Measurements from ENCODE around the gene EGFLAM. TPM values are rescaled to one million over a fixed set of nuclear protein-coding genes. Genes with fewer than 3 reads are reported as not detected.

EGFLAM gene
- total and polyA plus RNA-seq, 2 experiments from 2014 or later: 0.24 to 1.9 TPM

DNA sequence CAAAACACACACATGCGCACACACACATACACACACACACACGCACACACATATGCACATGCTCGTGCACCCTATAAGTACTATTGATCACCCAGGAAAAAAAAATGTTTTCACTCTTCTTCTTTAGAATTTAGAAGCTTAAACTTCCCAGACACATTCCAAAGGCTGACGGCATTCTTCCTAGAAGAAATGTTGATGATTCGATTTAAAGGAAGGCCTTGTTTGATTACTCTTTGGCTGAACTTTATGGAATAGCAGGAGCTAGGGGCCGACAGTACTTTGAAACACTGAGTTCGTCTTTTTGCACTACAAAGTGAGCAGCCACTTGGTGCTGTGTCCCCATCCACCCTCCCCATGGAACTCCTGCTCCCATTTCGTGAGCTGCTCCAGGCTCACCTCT, 113.2 kb downstream of the EGFLAM start:
- Histone ChIP-seq H3K4me3 (no peak overlapping the region), H4K20me1 (replicated peaks; ENCODE audit: insufficient read depth) (no peaks in the 10 kb centered on the region), H3K36me3 (ENCODE audit: insufficient read depth) (no peaks in the 10 kb centered on the region), H3K79me2 (replicated peaks; ENCODE audit: insufficient read depth) (no peaks in the 10 kb centered on the region), H3K4me2 (no peak overlapping the region), H3K4me1 (ENCODE audit: insufficient read depth) (no peaks in the 10 kb centered on the region), H3K9me2 (ENCODE audit: insufficient read depth) (0 out of 2 replicates have a peak, but pooled peaks cover 2% of the 10 kb centered on the region), H2AFZ (0 out of 2 replicates have a peak overlapping the region, but pooled peaks have one; percentile 63), H3K27ac (ENCODE audit: low read depth) (no peak overlapping the region), H3F3A (replicated peaks; ENCODE audit: low read depth) (no peaks in the 10 kb centered on the region), H3K27me3 (ENCODE audit: insufficient read depth) (no peaks in the 10 kb centered on the region)
- no peaks in the 10 kb centered on the region for H3K36me3 Mint-ChIP-seq (ENCODE audit: low read depth)
- ATAC-seq: no peak
- no peaks in the 10 kb centered on the region for H3K9me3 Mint-ChIP-seq
- no peaks in the 10 kb centered on the region for H3K27me3 Mint-ChIP-seq (ENCODE audit: insufficient read depth, low read depth, poor library complexity)
- TF ChIP-seq STAT1 (IDR thresholded peaks at IDR 0.05; ENCODE audit: unreplicated experiment): no peak
- TF ChIP-seq ZNF114 (CRISPR knock-in tag; IDR thresholded peaks at IDR 0.05): no peak
- TF ChIP-seq JUNB (IDR thresholded peaks at IDR 0.05; ENCODE audit: unreplicated experiment): no peak
- TF ChIP-seq, protein P1, sequence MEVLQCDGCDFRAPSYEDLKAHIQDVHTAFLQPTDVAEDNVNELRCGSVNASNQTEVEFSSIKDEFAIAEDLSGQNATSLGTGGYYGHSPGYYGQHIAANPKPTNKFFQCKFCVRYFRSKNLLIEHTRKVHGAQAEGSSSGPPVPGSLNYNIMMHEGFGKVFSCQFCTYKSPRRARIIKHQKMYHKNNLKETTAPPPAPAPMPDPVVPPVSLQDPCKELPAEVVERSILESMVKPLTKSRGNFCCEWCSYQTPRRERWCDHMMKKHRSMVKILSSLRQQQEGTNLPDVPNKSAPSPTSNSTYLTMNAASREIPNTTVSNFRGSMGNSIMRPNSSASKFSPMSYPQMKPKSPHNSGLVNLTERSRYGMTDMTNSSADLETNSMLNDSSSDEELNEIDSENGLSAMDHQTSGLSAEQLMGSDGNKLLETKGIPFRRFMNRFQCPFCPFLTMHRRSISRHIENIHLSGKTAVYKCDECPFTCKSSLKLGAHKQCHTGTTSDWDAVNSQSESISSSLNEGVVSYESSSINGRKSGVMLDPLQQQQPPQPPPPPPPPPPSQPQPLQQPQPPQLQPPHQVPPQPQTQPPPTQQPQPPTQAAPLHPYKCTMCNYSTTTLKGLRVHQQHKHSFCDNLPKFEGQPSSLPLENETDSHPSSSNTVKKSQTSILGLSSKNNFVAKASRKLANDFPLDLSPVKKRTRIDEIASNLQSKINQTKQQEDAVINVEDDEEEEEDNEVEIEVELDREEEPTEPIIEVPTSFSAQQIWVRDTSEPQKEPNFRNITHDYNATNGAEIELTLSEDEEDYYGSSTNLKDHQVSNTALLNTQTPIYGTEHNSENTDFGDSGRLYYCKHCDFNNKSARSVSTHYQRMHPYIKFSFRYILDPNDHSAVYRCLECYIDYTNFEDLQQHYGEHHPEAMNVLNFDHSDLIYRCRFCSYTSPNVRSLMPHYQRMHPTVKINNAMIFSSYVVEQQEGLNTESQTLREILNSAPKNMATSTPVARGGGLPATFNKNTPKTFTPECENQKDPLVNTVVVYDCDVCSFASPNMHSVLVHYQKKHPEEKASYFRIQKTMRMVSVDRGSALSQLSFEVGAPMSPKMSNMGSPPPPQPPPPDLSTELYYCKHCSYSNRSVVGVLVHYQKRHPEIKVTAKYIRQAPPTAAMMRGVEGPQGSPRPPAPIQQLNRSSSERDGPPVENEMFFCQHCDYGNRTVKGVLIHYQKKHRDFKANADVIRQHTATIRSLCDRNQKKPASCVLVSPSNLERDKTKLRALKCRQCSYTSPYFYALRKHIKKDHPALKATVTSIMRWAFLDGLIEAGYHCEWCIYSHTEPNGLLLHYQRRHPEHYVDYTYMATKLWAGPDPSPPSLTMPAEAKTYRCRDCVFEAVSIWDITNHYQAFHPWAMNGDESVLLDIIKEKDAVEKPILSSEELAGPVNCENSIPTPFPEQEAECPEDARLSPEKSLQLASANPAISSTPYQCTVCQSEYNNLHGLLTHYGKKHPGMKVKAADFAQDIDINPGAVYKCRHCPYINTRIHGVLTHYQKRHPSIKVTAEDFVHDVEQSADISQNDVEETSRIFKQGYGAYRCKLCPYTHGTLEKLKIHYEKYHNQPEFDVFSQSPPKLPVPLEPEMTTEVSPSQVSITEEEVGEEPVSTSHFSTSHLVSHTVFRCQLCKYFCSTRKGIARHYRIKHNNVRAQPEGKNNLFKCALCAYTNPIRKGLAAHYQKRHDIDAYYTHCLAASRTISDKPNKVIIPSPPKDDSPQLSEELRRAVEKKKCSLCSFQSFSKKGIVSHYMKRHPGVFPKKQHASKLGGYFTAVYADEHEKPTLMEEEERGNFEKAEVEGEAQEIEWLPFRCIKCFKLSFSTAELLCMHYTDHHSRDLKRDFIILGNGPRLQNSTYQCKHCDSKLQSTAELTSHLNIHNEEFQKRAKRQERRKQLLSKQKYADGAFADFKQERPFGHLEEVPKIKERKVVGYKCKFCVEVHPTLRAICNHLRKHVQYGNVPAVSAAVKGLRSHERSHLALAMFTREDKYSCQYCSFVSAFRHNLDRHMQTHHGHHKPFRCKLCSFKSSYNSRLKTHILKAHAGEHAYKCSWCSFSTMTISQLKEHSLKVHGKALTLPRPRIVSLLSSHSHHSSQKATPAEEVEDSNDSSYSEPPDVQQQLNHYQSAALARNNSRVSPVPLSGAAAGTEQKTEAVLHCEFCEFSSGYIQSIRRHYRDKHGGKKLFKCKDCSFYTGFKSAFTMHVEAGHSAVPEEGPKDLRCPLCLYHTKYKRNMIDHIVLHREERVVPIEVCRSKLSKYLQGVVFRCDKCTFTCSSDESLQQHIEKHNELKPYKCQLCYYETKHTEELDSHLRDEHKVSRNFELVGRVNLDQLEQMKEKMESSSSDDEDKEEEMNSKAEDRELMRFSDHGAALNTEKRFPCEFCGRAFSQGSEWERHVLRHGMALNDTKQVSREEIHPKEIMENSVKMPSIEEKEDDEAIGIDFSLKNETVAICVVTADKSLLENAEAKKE (CRISPR knock-in tag; IDR thresholded peaks at IDR 0.05): no peak
- TF ChIP-seq, protein P2, sequence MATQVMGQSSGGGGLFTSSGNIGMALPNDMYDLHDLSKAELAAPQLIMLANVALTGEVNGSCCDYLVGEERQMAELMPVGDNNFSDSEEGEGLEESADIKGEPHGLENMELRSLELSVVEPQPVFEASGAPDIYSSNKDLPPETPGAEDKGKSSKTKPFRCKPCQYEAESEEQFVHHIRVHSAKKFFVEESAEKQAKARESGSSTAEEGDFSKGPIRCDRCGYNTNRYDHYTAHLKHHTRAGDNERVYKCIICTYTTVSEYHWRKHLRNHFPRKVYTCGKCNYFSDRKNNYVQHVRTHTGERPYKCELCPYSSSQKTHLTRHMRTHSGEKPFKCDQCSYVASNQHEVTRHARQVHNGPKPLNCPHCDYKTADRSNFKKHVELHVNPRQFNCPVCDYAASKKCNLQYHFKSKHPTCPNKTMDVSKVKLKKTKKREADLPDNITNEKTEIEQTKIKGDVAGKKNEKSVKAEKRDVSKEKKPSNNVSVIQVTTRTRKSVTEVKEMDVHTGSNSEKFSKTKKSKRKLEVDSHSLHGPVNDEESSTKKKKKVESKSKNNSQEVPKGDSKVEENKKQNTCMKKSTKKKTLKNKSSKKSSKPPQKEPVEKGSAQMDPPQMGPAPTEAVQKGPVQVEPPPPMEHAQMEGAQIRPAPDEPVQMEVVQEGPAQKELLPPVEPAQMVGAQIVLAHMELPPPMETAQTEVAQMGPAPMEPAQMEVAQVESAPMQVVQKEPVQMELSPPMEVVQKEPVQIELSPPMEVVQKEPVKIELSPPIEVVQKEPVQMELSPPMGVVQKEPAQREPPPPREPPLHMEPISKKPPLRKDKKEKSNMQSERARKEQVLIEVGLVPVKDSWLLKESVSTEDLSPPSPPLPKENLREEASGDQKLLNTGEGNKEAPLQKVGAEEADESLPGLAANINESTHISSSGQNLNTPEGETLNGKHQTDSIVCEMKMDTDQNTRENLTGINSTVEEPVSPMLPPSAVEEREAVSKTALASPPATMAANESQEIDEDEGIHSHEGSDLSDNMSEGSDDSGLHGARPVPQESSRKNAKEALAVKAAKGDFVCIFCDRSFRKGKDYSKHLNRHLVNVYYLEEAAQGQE (IDR thresholded peaks at IDR 0.05; ENCODE audit: unreplicated experiment): no peak
- TF ChIP-seq NANOG (IDR thresholded peaks at IDR 0.05; ENCODE audit: borderline replicate concordance): no peak
- no peak for TF ChIP-seq EZH2 (IDR thresholded peaks at IDR 0.05; ENCODE audit: low read depth, unreplicated experiment)
- TF ChIP-seq, protein P3, sequence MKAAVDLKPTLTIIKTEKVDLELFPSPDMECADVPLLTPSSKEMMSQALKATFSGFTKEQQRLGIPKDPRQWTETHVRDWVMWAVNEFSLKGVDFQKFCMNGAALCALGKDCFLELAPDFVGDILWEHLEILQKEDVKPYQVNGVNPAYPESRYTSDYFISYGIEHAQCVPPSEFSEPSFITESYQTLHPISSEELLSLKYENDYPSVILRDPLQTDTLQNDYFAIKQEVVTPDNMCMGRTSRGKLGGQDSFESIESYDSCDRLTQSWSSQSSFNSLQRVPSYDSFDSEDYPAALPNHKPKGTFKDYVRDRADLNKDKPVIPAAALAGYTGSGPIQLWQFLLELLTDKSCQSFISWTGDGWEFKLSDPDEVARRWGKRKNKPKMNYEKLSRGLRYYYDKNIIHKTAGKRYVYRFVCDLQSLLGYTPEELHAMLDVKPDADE (IDR thresholded peaks at IDR 0.05): no peak
- TF ChIP-seq POLR2AphosphoS5 (IDR thresholded peaks at IDR 0.05; ENCODE audit: low read depth): no peak
- TF ChIP-seq ZNF331 (CRISPR knock-in tag; IDR thresholded peaks at IDR 0.05; ENCODE audit: low read depth): no peak
- no peak for TF ChIP-seq EZH2phosphoT487 (IDR thresholded peaks at IDR 0.05; ENCODE audit: unreplicated experiment)
- no peak for TF ChIP-seq CREB1 (CRISPR knock-in tag; IDR thresholded peaks at IDR 0.05; ENCODE audit: low read depth)
- TF ChIP-seq, protein P4, sequence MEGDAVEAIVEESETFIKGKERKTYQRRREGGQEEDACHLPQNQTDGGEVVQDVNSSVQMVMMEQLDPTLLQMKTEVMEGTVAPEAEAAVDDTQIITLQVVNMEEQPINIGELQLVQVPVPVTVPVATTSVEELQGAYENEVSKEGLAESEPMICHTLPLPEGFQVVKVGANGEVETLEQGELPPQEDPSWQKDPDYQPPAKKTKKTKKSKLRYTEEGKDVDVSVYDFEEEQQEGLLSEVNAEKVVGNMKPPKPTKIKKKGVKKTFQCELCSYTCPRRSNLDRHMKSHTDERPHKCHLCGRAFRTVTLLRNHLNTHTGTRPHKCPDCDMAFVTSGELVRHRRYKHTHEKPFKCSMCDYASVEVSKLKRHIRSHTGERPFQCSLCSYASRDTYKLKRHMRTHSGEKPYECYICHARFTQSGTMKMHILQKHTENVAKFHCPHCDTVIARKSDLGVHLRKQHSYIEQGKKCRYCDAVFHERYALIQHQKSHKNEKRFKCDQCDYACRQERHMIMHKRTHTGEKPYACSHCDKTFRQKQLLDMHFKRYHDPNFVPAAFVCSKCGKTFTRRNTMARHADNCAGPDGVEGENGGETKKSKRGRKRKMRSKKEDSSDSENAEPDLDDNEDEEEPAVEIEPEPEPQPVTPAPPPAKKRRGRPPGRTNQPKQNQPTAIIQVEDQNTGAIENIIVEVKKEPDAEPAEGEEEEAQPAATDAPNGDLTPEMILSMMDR (conservative IDR thresholded peaks at IDR 0.05; ENCODE audit: low read depth in 2 of 2): no peak
- H3K4me1 Mint-ChIP-seq: peaks cover 14% of the 10 kb centered on the region; the same call in 2 of the 3 replicates
- no peak overlapping the region for H3K4me3 Mint-ChIP-seq
- H3K27ac Mint-ChIP-seq: no peak overlapping the region
- DNase-seq (ENCODE audit: low spot score): no peak

All from GM23338 (cell line).